ENCODE data around the gene APOL6.
"Not testable (repeated sequence)": the region's sequence is repeated elsewhere in the genome, so short reads cannot be mapped to it uniquely, and the experiment has no call there.

APOL6 gene

DNA sequence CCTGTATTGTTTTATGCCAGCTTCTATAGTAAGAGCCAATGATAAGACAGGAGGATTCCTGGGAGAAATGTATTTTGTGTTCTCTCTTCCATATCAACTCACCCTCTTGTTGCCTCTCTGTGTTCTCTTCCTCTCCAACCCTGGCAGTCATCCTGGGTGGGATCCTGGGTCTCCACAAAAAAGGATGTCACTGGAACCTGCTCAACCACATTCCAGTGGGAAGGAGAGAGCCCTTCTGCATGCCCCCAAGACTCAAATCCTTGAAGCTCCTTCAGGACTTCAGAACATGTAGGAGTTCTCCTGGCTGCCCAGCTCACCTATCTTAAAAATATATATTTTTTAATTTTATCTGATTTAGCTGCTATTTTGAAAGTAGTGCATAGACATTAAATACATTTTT lies 26.1 kb downstream of the APOL6 start:
- no peak for DNase-seq (ENCODE audit: low read depth in 4 of 4, low spot score in 1 of 4)

DNA sequence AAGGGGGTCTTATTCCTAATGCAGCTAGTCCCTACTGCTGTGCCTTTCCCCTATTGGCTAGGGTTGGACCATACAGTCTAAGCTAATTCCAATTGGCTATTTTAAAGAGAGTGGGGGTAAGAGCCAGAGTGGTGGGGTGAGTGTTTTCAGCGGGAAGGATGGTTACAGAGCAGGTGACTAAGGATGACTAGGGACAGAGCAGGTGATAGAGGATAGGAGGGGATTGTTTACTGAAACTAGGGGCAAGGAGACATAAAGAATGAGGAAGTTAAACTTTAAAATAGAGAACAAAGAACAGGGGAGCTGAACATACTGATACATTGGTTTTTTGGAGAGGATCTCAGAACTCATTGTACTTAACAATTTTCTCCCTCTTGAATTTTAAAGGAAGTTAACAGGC lies 27.8 kb downstream of the APOL6 start:
- DNase-seq (ENCODE audit: low read depth in 4 of 4, low spot score in 1 of 4) = not testable (repeated sequence)

DNA sequence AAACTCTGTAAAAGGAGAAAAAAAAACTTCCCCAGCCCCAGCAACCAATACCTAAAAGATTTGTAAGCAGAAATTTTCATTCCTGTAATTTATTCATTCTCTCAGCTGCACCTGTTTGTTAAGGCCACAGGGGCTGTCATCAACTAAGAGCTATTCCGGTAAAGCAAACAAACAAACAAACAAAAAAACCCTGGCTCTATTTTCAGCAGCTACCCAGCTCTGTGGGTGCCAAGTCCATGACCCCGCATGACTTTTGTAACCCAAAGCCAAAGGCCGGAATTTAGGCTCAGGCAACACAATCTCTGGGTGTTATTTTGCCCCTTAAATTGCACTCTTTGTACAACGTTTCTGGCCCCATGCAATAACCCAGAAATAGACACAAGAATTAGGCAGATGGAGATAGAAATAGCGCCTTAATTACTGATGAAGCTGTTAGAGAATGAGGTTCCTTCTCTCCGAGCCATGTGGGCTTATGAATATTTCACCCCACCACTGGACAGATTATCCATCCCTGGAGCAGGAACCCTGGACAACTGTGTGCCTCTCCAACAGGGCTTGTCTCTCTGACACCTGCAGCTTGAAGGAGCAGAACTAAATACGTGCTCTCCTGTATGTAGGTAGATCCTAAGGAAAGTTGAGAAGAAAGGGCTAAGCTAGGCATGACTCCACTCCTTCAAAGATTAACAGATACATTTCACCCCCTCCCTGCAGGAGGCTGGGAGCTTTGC lies 29.4 kb downstream of the APOL6 start:
- DNase-seq (ENCODE audit: low read depth in 4 of 4, low spot score in 1 of 4) = no peak

DNA sequence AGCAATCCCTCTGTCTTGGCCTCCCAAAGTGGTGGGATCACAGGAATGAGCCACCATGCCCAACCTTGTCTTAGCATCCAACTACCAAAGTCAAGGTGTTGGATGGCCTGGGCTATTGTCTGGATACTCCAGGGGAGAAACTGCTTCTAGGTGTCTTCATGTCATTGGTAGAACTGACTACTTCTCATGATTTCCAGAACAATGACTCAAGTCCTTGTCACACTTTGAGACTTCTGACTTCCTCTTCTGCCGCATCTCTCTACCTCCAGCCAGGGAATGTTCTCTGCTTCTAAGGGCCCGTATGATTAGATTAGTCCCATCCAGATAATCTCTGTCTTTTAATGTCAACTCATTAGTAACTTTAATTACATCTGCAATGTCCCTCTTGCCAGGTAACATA lies 30.6 kb downstream of the APOL6 start:
- no peak for DNase-seq (ENCODE audit: low read depth in 4 of 4, low spot score in 1 of 4)

DNA sequence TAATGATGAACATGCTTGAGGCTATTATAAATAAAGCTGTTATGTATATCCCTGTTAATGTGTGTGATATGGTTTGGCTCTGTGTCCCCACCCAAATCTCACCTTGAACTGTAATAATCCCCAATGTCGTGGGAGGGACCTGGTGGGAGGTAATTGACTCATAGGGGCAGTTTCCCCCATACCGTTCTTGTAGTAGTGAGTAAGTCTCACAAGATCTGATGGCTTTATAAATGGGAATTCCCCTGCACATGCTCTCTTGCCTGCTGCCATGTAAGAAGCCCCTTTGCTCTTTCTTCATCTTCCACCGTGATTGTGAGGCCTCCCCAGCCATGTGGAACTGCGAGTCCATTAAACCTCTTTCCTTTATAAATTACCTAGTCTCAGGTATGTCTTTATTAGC lies 31.2 kb downstream of the APOL6 start:
- peak in 3 of 4 experiments; percentile 25 to 45 (median 41) for DNase-seq (ENCODE audit: low read depth in 4 of 4, low spot score in 1 of 4)

DNA sequence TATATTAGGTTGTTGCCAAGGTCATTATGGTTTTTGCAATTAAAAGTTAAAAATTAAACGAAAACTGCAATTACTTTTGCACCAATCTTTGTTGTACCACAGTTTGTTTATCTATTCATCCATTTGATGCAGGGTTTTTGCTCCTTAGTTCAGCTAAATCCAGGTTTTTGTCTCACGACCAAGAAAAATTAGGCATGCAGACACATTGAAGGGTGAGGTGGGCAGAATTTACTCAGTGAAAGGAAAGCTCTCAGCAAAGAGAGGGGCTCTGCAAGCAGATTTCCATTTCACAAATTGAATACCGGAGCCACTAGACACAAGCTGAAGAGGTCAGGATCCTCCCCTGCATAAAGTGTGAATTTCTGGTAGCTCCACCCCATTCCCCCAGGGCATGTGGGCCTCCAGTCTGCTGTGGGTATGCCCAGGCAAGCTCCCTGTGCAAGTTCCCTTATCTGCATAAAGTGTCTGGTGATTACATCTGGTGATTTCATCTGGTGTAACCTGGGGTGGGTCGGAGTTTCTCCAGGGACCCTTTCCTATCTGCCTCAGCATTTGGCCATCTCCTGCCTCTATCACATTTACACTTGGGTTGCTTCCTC lies 33.3 kb downstream of the APOL6 start:
- no peak for DNase-seq (ENCODE audit: low read depth in 4 of 4, low spot score in 1 of 4)

DNA sequence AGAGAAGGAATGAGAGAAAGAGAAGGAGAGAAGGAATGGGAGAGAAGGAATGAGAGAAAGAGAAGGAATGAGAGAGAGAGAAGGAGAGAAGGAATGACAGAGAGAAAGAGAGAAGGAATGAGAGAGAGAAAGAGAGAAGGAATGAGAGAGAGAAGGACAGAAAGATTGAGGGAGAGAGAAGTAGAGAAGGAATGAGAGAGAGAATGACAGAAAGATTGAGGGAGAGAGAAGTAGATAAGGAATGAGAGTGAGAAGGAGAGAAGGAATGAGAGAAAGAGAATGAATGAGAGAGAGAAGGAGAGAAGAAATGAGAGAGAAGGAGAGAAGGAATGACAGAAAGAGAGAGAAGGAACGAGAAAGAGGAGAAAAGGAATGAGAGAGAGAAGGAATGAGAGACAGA lies 35.3 kb downstream of the APOL6 start:
- DNase-seq (ENCODE audit: low read depth in 4 of 4, low spot score in 1 of 4) = no peak

DNA sequence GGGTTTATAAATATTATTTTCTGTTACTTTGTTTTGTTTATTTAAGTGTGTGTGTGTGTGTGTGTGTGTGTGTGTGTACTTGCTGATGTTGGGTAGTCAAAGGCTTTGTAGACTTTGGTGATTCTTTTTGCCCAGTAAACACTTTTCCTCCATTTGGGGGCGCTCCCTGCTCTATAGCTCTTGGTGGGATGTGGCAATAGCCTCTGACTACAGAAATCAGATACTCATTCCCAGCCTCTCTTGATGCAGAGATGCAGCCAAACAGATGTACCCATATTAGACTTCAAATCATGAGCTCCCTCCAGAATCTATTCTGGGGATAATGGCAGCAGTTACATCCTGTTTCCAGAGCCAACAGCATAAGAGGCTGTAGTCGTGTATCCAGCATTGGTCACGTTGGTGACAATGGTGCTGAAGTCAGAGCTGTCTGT lies 36.0 kb downstream of the APOL6 start:
- DNase-seq (ENCODE audit: low read depth in 4 of 4, low spot score in 1 of 4) = no peak

DNA sequence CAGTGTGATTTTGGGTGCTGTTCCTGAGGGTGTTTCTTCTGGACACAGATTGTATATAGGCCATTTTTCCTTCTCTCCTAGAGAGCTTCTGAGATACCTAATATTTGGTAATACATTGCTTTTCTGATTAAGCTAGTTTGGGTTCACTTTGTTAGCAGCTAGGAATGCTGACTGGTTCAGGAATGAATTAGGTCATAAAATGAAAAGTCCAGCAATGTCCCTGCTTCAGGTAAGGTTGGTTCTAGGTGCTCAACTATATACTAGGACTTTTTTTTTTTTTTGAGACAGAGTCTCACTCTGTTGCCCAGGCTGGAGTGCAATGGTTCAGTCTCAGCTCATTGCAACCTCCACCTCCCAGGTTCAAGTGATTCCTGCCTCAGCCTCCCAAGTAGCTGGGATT lies 36.5 kb downstream of the APOL6 start:
- DNase-seq (ENCODE audit: low read depth in 4 of 4, low spot score in 1 of 4) = no peak

DNA sequence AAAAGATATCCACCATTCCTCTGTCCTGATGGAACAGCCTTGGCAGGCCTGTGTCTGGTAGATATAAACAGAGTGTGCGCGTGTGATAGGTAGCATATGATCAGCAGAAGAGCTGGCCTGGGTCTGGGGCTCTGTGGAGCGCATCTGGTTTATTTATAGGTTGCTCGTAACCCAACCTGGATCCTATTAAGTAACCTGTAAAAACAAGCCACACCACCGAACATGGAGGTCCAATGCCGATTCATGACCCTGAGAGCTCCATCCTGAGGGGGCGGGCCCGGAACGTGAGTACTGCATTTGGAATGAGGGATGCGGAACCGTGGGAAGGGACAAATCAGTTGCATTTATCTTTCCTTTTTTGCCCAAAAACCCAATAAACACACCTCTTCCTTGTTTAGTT lies 37.5 kb downstream of the APOL6 start:
- no peak for DNase-seq (ENCODE audit: low read depth in 4 of 4, low spot score in 1 of 4)

DNA sequence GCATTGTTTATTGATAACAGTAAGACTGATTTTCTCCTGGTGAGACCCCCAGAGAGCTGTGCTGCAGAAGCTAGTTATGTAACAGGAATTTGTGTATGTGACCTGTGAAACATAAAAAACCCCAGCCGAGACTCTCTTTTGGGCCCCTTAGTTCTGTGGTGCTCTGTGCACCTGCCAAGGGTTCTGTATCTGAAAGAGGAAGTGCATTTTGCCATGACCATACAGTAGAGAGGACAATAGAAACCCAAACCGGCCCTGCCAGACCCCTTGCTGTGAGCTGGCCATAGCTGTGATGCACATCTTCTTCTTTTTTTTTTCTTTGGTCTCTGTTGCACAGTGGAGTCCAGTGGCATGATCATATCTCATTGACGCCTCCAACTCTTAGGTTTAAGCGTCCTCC lies 38.1 kb downstream of the APOL6 start:
- DNase-seq (ENCODE audit: low read depth in 4 of 4, low spot score in 1 of 4) = no peak

DNA sequence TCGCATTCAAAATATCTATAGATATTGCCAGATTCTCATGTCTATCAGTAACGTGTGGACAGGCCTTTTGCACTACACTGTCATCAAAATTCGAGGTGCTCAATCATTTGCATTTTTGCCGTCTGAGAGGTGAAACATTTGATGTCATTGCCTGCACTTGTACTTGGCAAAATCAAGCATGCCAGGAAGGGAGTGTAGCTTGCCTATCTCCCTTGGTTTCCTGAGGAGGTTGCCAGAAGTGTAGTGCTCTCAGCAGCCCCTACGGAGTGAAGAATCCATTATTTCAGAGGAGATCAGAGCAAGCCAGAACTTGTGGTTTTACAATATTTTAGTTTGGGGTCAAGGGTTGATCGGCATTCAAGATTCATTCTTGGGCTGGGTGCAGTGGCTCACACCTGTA lies 39.2 kb downstream of the APOL6 start:
- DNase-seq (ENCODE audit: low read depth in 4 of 4, low spot score in 1 of 4) = no peak

DNA sequence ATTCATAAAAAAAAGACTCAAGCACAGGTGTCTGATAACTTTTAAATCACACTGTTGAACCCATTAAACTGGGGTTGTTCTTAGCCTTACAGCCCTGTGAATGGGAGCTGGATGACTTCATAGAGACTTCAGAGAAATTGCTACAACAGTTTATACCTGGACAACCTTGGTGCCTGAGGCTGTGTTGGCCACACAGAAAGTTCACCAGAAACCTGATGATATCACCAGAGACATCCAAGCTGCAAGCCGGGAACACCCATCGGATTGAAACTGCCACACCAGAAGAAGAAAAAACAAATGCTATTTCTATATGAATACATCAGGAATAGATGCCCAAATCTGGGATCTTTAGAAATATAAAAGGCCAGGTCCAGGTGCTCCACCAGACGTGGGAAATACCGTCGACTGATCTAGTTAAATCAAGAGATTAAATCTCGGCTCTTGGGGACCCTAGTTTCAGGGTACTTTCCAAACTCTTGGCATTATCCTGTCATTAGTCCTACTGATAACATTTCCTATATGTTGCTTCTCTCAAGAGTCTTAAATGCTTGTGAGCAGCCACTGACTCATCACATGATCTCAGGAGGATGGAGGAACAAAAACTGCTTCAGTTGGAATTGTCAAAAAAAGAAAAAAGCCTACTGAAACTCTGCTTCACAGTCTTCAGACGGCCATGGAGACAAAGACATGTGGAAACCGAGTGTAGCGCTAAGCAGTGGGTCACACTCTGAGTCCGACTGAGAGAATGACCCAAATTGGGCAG lies 40.8 kb downstream of the APOL6 start:
- no peak for DNase-seq (ENCODE audit: low read depth in 4 of 4, low spot score in 1 of 4)

DNA sequence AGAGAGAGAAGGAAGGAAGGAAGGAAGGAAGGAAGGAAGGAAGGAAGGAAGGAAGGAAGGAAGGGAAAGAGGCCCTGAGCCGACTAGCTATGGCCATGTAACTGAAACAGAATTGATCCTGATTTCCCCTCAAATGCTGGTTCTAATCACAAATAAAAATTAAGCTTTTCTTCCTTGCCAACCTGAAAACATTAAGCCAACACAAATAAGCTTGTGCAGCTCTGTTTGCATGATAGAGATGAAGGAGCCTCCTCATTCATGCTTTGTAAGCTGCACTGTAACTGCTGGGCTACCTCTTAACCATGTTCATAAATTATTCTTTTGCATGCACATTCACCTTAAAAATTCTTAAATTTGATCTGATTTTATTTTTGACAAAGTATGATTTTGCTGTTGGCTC lies 41.8 kb downstream of the APOL6 start:
- no peak for DNase-seq (ENCODE audit: low read depth in 4 of 4, low spot score in 1 of 4)

DNA sequence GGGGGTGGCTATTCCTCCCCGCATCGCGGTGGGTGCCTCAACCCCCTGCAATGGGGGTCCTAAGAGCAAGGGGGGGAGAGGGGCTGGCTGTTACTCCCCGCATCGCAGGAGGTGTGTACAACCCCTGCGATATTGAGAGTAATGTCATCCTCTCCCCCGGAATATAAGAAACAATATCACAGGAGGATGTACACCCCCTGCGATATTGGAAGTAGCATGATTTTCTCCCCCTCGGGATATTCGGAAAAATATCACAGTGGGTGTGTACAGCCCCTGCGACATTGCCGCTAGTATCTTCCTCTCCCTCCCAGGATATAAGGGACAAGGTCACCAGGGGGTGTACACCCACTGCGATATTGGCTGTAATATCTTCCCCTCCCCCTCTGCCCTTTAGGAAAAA lies 47.0 kb downstream of the APOL6 start:
- no peak for DNase-seq (ENCODE audit: low read depth in 4 of 4, low spot score in 1 of 4)

DNA sequence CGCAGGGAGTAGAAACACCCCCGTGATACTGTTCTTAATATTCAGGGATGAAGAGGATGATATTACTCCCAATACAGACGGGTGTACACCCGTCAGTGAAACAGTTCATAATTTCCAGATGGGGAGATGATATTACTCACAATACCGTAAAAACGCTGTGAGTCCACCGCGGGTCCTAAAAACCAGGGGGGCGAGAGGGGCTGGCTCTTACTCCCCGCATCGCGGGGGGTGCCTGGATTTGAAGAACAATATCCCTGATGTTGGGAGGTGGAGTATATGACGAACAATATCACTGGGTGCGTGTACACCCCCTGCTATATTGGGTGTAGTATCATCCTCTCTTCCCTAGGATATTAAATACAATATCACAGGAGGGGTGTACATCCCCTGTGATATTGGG lies 48.9 kb downstream of the APOL6 start:
- DNase-seq (ENCODE audit: low read depth in 4 of 4, low spot score in 1 of 4) = no peak

DNA sequence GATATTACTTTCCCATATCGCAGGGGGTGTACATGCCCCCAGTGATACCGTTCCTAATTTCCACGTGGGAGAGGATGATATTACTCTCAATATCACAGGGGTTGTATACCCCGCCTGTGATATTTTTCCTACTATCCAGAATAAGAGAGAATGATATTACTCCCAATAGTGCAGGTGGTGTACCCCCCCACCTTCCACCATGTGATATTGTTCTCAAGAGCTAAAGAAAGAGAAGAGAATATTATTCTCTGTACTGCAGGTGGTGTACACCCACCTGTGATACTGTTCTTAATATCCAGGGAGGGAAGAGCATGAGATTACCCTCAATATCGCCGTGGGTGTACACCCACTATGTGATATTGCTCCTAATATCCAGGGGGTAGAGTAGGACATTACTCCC lies 51.6 kb downstream of the APOL6 start:
- DNase-seq (ENCODE audit: low read depth in 4 of 4, low spot score in 1 of 4) = not testable (repeated sequence)

DNA sequence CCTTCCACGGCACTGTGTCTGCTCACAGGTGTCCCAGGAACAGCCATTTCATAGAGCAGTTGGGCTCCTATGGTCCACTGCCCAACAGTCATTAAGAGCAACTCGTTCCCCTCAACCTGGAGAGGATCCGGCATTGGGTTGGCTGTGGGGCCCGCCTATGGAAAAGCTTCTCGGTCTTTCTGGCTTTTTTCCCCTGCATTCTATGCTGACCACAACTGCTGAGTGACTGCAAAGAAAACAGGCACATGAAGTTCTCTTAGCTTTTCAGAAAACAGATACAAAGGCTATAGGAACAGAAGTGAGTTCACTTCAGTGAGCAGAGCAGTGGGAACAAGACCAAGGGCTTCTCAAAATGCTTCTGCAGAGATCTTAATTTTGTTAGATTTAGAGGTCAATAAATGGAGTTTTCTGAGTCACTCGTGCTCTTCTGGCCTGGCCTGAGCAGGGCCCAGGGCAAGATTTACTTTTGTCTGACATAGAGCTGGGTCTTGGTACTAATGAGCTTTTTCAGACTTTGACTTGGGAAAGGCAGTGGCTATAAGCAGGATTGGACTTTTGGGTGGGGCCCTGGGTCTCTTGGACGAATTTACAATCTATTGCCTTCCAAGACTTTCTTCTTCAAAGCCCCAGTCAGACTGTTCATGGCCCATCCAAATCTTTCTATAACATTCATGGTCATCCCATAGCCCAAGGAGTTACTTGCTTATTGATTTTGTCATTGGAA lies 55.8 kb downstream of the APOL6 start:
- DNase-seq (ENCODE audit: low read depth in 4 of 4, low spot score in 1 of 4) = no peak

DNA sequence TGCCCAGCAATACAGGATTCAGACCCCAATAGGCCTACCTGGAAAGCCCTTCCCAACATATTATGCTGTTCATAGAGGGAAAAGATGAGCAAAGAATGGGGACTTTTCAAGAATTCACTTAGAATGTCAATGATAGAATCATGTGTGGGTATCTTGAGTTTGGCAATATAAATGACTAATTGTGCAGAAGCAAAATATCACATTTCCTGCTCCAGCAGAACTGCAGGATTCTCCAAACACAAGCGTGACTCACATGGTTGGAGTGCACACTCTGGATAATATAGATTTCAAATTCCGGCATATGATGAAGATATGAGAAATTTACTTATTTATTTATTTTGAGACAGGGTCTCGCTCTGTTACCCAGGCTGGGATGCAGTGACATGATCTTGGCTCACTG lies 56.9 kb downstream of the APOL6 start:
- DNase-seq (ENCODE audit: low read depth in 4 of 4, low spot score in 1 of 4) = no peak

DNA sequence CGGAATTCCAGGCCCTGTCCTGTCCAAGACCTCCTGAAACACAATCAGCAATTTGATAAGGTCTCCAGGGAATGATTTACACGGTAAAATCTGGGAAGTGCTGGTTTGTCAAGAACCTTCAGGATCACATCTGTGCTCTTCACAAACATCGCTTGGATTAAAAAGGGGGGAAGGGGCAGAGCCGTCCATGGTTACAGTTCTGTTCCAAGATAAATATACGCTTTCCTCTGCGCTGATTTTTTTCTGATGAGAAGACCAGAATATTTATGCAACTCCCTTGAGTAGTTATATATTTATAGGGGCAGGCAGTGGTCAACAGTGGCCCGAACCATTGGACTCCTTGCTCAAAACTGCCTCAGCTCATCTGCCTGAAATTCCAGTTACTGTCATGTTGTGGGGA lies 60.2 kb downstream of the APOL6 start:
- DNase-seq (ENCODE audit: low read depth in 4 of 4, low spot score in 1 of 4) = no peak

DNA sequence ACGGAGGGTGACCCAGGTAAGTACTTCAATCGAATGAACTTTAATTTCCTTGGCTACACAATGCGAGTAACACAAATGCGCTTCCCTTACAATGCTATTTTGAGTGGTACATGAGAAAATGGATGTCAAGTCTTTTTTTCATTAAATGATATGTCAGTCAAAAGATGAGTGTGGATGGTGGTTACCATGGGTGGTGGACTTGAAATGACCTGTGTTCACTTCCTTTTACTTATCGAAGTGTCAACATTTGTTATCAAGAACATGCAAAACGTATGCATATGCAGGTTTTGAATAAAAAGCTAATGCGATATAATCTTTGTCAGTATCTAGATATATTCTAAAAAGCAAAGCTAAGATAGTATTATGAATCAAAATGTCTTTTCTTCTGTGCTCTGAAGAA lies 60.7 kb downstream of the APOL6 start:
- no peak for DNase-seq (ENCODE audit: low read depth in 4 of 4, low spot score in 1 of 4)

DNA sequence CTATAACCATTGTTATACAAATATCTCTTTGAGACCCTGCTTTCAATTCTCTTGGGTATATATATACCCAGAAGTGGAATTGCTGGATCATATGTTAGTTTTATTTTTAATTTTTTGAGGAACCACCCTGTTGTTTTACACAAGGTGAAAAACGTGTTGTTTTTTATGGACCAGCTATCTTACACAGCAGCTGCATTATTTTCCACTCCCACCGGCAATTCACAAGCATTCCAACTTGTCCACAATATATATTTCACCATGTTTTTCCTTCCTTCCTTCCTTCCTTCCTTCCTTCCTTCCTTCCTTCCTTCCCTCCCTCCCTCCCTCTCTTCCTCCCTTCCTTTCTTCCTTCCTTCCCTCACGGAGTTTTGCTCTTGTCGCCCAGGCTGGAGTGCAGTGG lies 63.1 kb downstream of the APOL6 start:
- DNase-seq (ENCODE audit: low read depth in 4 of 4, low spot score in 1 of 4) = no peak

Data from stimulated activated CD4-positive, alpha-beta T cell treated with anti-CD3 and anti-CD28 coated beads, Interleukin-1b, Interleukin-23, amount 100 ng/mL, for 24 hours (primary cell).